C4-2B (cell line): Measurements from ENCODE around the gene ILDR1.

ENCODE experiments used
- ZFX ChIP-seq: fragments of 450-650 bp; IDR thresholded peaks from 2 replicates; pipeline ENCODE4 v1.6.1; 2017
- TF ChIP-seq, protein P1 (sequence below): fragments of 450-650 bp; conservative IDR thresholded peaks from 2 replicates; pipeline ENCODE4 v1.5.1; 2017; ENCODE audit warnings: mild to moderate bottlenecking

DNA sequence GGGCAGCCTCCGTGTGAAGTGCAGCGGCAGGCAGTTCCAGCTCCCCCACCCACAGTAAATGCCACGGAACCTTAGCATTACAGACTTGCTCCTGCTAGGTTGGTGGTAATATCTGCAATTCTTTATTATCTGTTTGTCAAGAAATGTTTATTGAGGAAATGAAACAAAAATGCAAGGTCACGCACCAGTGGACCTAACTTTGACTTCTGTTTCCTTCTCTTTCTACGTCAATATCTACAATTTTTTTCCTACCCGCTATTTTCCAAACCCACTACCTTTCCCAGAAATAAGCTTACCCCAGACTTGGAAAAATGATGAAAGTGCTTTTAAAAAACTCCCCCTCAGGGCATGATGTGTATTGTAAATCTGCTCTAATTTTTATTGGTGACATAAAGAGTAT is 18.9 kb downstream of the ILDR1 start:
- TF ChIP-seq, protein P1, sequence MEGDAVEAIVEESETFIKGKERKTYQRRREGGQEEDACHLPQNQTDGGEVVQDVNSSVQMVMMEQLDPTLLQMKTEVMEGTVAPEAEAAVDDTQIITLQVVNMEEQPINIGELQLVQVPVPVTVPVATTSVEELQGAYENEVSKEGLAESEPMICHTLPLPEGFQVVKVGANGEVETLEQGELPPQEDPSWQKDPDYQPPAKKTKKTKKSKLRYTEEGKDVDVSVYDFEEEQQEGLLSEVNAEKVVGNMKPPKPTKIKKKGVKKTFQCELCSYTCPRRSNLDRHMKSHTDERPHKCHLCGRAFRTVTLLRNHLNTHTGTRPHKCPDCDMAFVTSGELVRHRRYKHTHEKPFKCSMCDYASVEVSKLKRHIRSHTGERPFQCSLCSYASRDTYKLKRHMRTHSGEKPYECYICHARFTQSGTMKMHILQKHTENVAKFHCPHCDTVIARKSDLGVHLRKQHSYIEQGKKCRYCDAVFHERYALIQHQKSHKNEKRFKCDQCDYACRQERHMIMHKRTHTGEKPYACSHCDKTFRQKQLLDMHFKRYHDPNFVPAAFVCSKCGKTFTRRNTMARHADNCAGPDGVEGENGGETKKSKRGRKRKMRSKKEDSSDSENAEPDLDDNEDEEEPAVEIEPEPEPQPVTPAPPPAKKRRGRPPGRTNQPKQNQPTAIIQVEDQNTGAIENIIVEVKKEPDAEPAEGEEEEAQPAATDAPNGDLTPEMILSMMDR = no peak
- no peak for TF ChIP-seq ZFX
